ENCODE results near the gene MPND. TPM values are rescaled to one million over a fixed set of nuclear protein-coding genes. Genes with fewer than 3 reads are reported as not detected.

The MPND gene
- polyA plus RNA-seq, 2 donors = 13.5 to 15.5 TPM

GRCh38 chr19:4303819-4304537 lies 39.4 kb upstream of the MPND start:
- Histone ChIP-seq H3K4me1 (ENCODE audit: control insufficient read depth in 2 of 2, insufficient read depth in 2 of 2, low read length in 1 of 2) (no peaks in the 10 kb centered on the region), H3K4me3 (ENCODE audit: low read depth in 1 of 2, low read length in 2 of 2) (no peak overlapping the region), H3K36me3 (ENCODE audit: control insufficient read depth in 2 of 2, insufficient read depth in 2 of 2, low read length in 1 of 2) (no peaks in the 10 kb centered on the region), H3K27ac (ENCODE audit: low read depth in 2 of 2, low read length in 1 of 2) (no peak overlapping the region), H3K9me3 (ENCODE audit: control insufficient read depth in 2 of 2, insufficient read depth in 1 of 2, low read depth in 1 of 2, low read length in 1 of 2) (no peaks in the 10 kb centered on the region), H3K27me3 (ENCODE audit: control insufficient read depth in 1 of 2, insufficient read depth in 2 of 2, low read length in 2 of 2) (no peaks in the 10 kb centered on the region)
- WGBS, 2 donors = 45 to 47% methylated on average over 18 of the region's 18 CpGs

GRCh38 chr19:4304538-4305256 lies 38.7 kb upstream of the MPND start, which contains the start of gene FSD1:
FSD1 (plus strand) TSS chr19:4304598; CDS start chr19:4304747, 149 bp downstream.
- no peaks in the 10 kb centered on the region for H3K27me3 ChIP-seq (ENCODE audit: control insufficient read depth in 1 of 2, insufficient read depth in 2 of 2, low read length in 2 of 2)
- H3K4me1 ChIP-seq (ENCODE audit: control insufficient read depth in 2 of 2, insufficient read depth in 2 of 2, low read length in 1 of 2) = no peaks in the 10 kb centered on the region
- H3K9me3 ChIP-seq (ENCODE audit: control insufficient read depth in 2 of 2, insufficient read depth in 1 of 2, low read depth in 1 of 2, low read length in 1 of 2) = no peaks in the 10 kb centered on the region
- no peak within 1 kb of the TSS for H3K4me3 ChIP-seq (ENCODE audit: low read depth in 1 of 2, low read length in 2 of 2)
- 5 to 6% methylated on average over 36 to 63 of the region's 63 CpGs for WGBS, 2 donors
- H3K27ac ChIP-seq (ENCODE audit: low read depth in 2 of 2, low read length in 1 of 2) = no peak within 1 kb of the TSS
- no peaks in the 10 kb centered on the region for H3K36me3 ChIP-seq (ENCODE audit: control insufficient read depth in 2 of 2, insufficient read depth in 2 of 2, low read length in 1 of 2)

GRCh38 chr19:4305257-4305612 lies 38.1 kb upstream of the MPND start:
- 61 to 70% methylated on average over 7 of the region's 7 CpGs for WGBS, 2 donors
- Histone ChIP-seq H3K4me3 (ENCODE audit: low read depth in 1 of 2, low read length in 2 of 2) (no peak overlapping the region), H3K4me1 (ENCODE audit: control insufficient read depth in 2 of 2, insufficient read depth in 2 of 2, low read length in 1 of 2) (no peaks in the 10 kb centered on the region), H3K36me3 (ENCODE audit: control insufficient read depth in 2 of 2, insufficient read depth in 2 of 2, low read length in 1 of 2) (no peaks in the 10 kb centered on the region), H3K27ac (ENCODE audit: low read depth in 2 of 2, low read length in 1 of 2) (no peak overlapping the region), H3K27me3 (ENCODE audit: control insufficient read depth in 1 of 2, insufficient read depth in 2 of 2, low read length in 2 of 2) (no peaks in the 10 kb centered on the region), H3K9me3 (ENCODE audit: control insufficient read depth in 2 of 2, insufficient read depth in 1 of 2, low read depth in 1 of 2, low read length in 1 of 2) (no peaks in the 10 kb centered on the region)

- WGBS, 2 donors = 77 to 79% methylated on average over 16 of the region's 16 CpGs
- no peaks in the 10 kb centered on the region for H3K27me3 ChIP-seq (ENCODE audit: control insufficient read depth in 1 of 2, insufficient read depth in 2 of 2, low read length in 2 of 2)
These were observed 37.7 kb upstream of the MPND start for GRCh38 chr19:4305659-4306058.

GRCh38 chr19:4310247-4311121 lies 32.9 kb upstream of the MPND start:
- Histone ChIP-seq H3K27me3 (ENCODE audit: control insufficient read depth in 1 of 2, insufficient read depth in 2 of 2, low read length in 2 of 2) (no peaks in the 10 kb centered on the region), H3K4me3 (ENCODE audit: low read depth in 1 of 2, low read length in 2 of 2) (no peak overlapping the region), H3K4me1 (ENCODE audit: control insufficient read depth in 2 of 2, insufficient read depth in 2 of 2, low read length in 1 of 2) (no peaks in the 10 kb centered on the region), H3K36me3 (ENCODE audit: control insufficient read depth in 2 of 2, insufficient read depth in 2 of 2, low read length in 1 of 2) (no peaks in the 10 kb centered on the region), H3K9me3 (ENCODE audit: control insufficient read depth in 2 of 2, insufficient read depth in 1 of 2, low read depth in 1 of 2, low read length in 1 of 2) (no peaks in the 10 kb centered on the region), H3K27ac (ENCODE audit: low read depth in 2 of 2, low read length in 1 of 2) (no peak overlapping the region)
- 89 to 91% methylated on average over 22 of the region's 22 CpGs for WGBS, 2 donors

More at GRCh38 chr19:4305659-4306058, 37.7 kb upstream of the MPND start:
- Histone ChIP-seq H3K27ac (ENCODE audit: low read depth in 2 of 2, low read length in 1 of 2) (no peak overlapping the region), H3K4me1 (ENCODE audit: control insufficient read depth in 2 of 2, insufficient read depth in 2 of 2, low read length in 1 of 2) (no peaks in the 10 kb centered on the region), H3K36me3 (ENCODE audit: control insufficient read depth in 2 of 2, insufficient read depth in 2 of 2, low read length in 1 of 2) (no peaks in the 10 kb centered on the region), H3K9me3 (ENCODE audit: control insufficient read depth in 2 of 2, insufficient read depth in 1 of 2, low read depth in 1 of 2, low read length in 1 of 2) (no peaks in the 10 kb centered on the region), H3K4me3 (ENCODE audit: low read depth in 1 of 2, low read length in 2 of 2) (no peak overlapping the region)

- WGBS, 2 donors = 41 to 45% methylated on average over 12 of the region's 12 CpGs
- no peaks in the 10 kb centered on the region for H3K4me1 ChIP-seq (ENCODE audit: control insufficient read depth in 2 of 2, insufficient read depth in 2 of 2, low read length in 1 of 2)
- H3K27ac ChIP-seq (ENCODE audit: low read depth in 2 of 2, low read length in 1 of 2) = no peak overlapping the region
- H3K27me3 ChIP-seq (ENCODE audit: control insufficient read depth in 1 of 2, insufficient read depth in 2 of 2, low read length in 2 of 2) = no peaks in the 10 kb centered on the region
- no peaks in the 10 kb centered on the region for H3K36me3 ChIP-seq (ENCODE audit: control insufficient read depth in 2 of 2, insufficient read depth in 2 of 2, low read length in 1 of 2)
- H3K9me3 ChIP-seq (ENCODE audit: control insufficient read depth in 2 of 2, insufficient read depth in 1 of 2, low read depth in 1 of 2, low read length in 1 of 2) = no peaks in the 10 kb centered on the region
- H3K4me3 ChIP-seq (ENCODE audit: low read depth in 1 of 2, low read length in 2 of 2) = no peak overlapping the region
These were observed 29.4 kb upstream of the MPND start for GRCh38 chr19:4313847-4314490.

- Histone ChIP-seq H3K9me3 (ENCODE audit: control insufficient read depth in 2 of 2, insufficient read depth in 1 of 2, low read depth in 1 of 2, low read length in 1 of 2) (peaks cover 0 to 6% of the 10 kb centered on the region in 2 donors), H3K27me3 (ENCODE audit: control insufficient read depth in 1 of 2, insufficient read depth in 2 of 2, low read length in 2 of 2) (no peaks in the 10 kb centered on the region), H3K4me1 (ENCODE audit: control insufficient read depth in 2 of 2, insufficient read depth in 2 of 2, low read length in 1 of 2) (no peaks in the 10 kb centered on the region), H3K4me3 (ENCODE audit: low read depth in 1 of 2, low read length in 2 of 2) (no peak overlapping the region), H3K27ac (ENCODE audit: low read depth in 2 of 2, low read length in 1 of 2) (no peak overlapping the region), H3K36me3 (ENCODE audit: control insufficient read depth in 2 of 2, insufficient read depth in 2 of 2, low read length in 1 of 2) (no peaks in the 10 kb centered on the region)
- WGBS, 2 donors = 83 to 85% methylated on average over 9 of the region's 9 CpGs
These were observed 26.4 kb upstream of the MPND start for GRCh38 chr19:4316956-4317355.

- H3K4me3 ChIP-seq (ENCODE audit: low read depth in 1 of 2, low read length in 2 of 2) = no peak overlapping the region
- H3K9me3 ChIP-seq (ENCODE audit: control insufficient read depth in 2 of 2, insufficient read depth in 1 of 2, low read depth in 1 of 2, low read length in 1 of 2) = peaks cover 0 to 6% of the 10 kb centered on the region in 2 donors
- H3K4me1 ChIP-seq (ENCODE audit: control insufficient read depth in 2 of 2, insufficient read depth in 2 of 2, low read length in 1 of 2) = no peaks in the 10 kb centered on the region
- H3K27me3 ChIP-seq (ENCODE audit: control insufficient read depth in 1 of 2, insufficient read depth in 2 of 2, low read length in 2 of 2) = no peaks in the 10 kb centered on the region
- WGBS, 2 donors = 91 to 95% methylated on average over 7 of the region's 7 CpGs
- H3K27ac ChIP-seq (ENCODE audit: low read depth in 2 of 2, low read length in 1 of 2) = no peak overlapping the region
- no peaks in the 10 kb centered on the region for H3K36me3 ChIP-seq (ENCODE audit: control insufficient read depth in 2 of 2, insufficient read depth in 2 of 2, low read length in 1 of 2)
These were observed 24.9 kb upstream of the MPND start for GRCh38 chr19:4318460-4318859.

- no peaks in the 10 kb centered on the region for H3K27me3 ChIP-seq (ENCODE audit: control insufficient read depth in 1 of 2, insufficient read depth in 2 of 2, low read length in 2 of 2)
- no peak overlapping the region for H3K27ac ChIP-seq (ENCODE audit: low read depth in 2 of 2, low read length in 1 of 2)
- peaks cover 0 to 2% of the 10 kb centered on the region in 2 donors for H3K36me3 ChIP-seq (ENCODE audit: control insufficient read depth in 2 of 2, insufficient read depth in 2 of 2, low read length in 1 of 2)
- no peak overlapping the region for H3K4me3 ChIP-seq (ENCODE audit: low read depth in 1 of 2, low read length in 2 of 2)
- 97 to 98% methylated on average over 2 of the region's 2 CpGs for WGBS, 2 donors
- no peaks in the 10 kb centered on the region for H3K4me1 ChIP-seq (ENCODE audit: control insufficient read depth in 2 of 2, insufficient read depth in 2 of 2, low read length in 1 of 2)
- peaks cover 0 to 6% of the 10 kb centered on the region in 2 donors for H3K9me3 ChIP-seq (ENCODE audit: control insufficient read depth in 2 of 2, insufficient read depth in 1 of 2, low read depth in 1 of 2, low read length in 1 of 2)
These were observed 24.2 kb upstream of the MPND start for GRCh38 chr19:4319067-4319718.
